Mucosa of descending colon (tissue), 3 donors: Measurements from ENCODE around the gene TRIM37. TPM values are rescaled to one million over a fixed set of nuclear protein-coding genes. Genes with fewer than 3 reads are reported as not detected.

Experiments
- ATAC-seq: fragments of 200-7000 bp; cut with Tn5 transposase; one replicate; pipeline ENCODE4 v1.9.1; 2020; ENCODE audit warnings: mild to moderate bottlenecking, moderate library complexity
- DNase-seq, 3 donors: peaks; one replicate each; pipeline ENCODE4 v3.0.0-alpha.2; 2020
- H3K36me3 ChIP-seq: fragments of 200-600 bp; one replicate; pipeline ENCODE4 v1.8.0; 2021; ENCODE audit warnings: low read depth, mild to moderate bottlenecking
- H3K4me1 ChIP-seq: fragments of 200-600 bp; one replicate; pipeline ENCODE4 v1.8.0; 2021; ENCODE audit warnings: low read depth, mild to moderate bottlenecking
- H3K4me3 ChIP-seq: fragments of 200-600 bp; one replicate; pipeline ENCODE4 v1.8.0; 2021; ENCODE audit warnings: mild to moderate bottlenecking
- H3K9me3 ChIP-seq: fragments of 200-600 bp; one replicate; pipeline ENCODE4 v1.8.0; 2021; ENCODE audit warnings: mild to moderate bottlenecking
- CTCF ChIP-seq: fragments of 200-600 bp; IDR thresholded peaks from one replicate; pipeline ENCODE4 v1.8.0; 2022; ENCODE audit warnings: antibody characterized with exemption, mild to moderate bottlenecking
- intact Hi-C, 2 donors: fragments of 100-400 bp; cut with DNase I in 1 of 2; cut with micrococcal nuclease in 1 of 2; formaldehyde crosslinking; loops; one replicate each; pipeline versions ENCODE4 v1.11.0 to v1.11.1; 2022; cut with DNase I, micrococcal nuclease
- total RNA-seq, 3 donors: library from RNA; stranded (reverse); fragmentation: NEBNext Ultra II Directional in 2 of 3; extraction: Animal tissue kit (Norgen Biotek cat#: 25700) in 2 of 3; gene quantifications; one replicate each; pipeline versions ENCODE4 v1.2.1 to v1.2.4, GENCODE V29; 2021 to 2023
- donor health status: DM: no; HTN: no; CAD: no; lungs with moderate emphysema.
- donor health status: DM: no; HTN: no; CAD: no.
- donor health status: DM: no; HTN: yes; CAD: no.

TRIM37 gene
- total RNA-seq, 3 donors from 2014 or later, result 11.4 to 24.6 (median 14.5) TPM

- no peak overlapping the region for H3K4me3 ChIP-seq
- no peak for DNase-seq
Measured at GRCh38 chr17:59018019-59018418, 88.7 kb downstream of the TRIM37 start.

GRCh38 chr17:59011975-59012374 is 94.7 kb downstream of the TRIM37 start:
- Histone ChIP-seq H3K4me1 (no peaks in the 10 kb centered on the region), H3K9me3 (no peaks in the 10 kb centered on the region), H3K36me3 (no peaks in the 10 kb centered on the region), H3K4me3 (no peak overlapping the region)
- DNase-seq (no peak), ATAC-seq (no peak)
- intact Hi-C loops, result no loop called here
- TF ChIP-seq CTCF, result no peak

More at GRCh38 chr17:59018019-59018418, 88.7 kb downstream of the TRIM37 start:
- Histone ChIP-seq H3K9me3 (no peaks in the 10 kb centered on the region), H3K4me1 (no peaks in the 10 kb centered on the region), H3K36me3 (no peaks in the 10 kb centered on the region)
- intact Hi-C loops, result no loop called here
- no peak for ATAC-seq
- no peak for TF ChIP-seq CTCF

- ATAC-seq (no peak), DNase-seq (no peak)
- H3K4me1 ChIP-seq, result no peaks in the 10 kb centered on the region
- no peak overlapping the region for H3K4me3 ChIP-seq
- no peaks in the 10 kb centered on the region for H3K36me3 ChIP-seq
- no peak for TF ChIP-seq CTCF
- intact Hi-C loops, result no loop called here
- H3K9me3 ChIP-seq, result no peaks in the 10 kb centered on the region
Measured at GRCh38 chr17:59010026-59010425, 96.7 kb downstream of the TRIM37 start.

GRCh38 chr17:59008737-59009136 is 97.9 kb downstream of the TRIM37 start:
- intact Hi-C loops, result loop anchor here (5.0 to 10.0 kb wide), 2 partner anchors 294 to 296 kb away; no protein-coding TSS in a partner anchor
- Histone ChIP-seq H3K4me1 (peaks cover 3% of the 10 kb centered on the region), H3K36me3 (no peaks in the 10 kb centered on the region), H3K9me3 (no peaks in the 10 kb centered on the region), H3K4me3 (no peak overlapping the region)
- ATAC-seq (no peak), DNase-seq (no peak)
- no peak for TF ChIP-seq CTCF

- Histone ChIP-seq H3K9me3 (no peaks in the 10 kb centered on the region), H3K4me3 (no peak overlapping the region), H3K4me1 (peaks cover 3% of the 10 kb centered on the region), H3K36me3 (no peaks in the 10 kb centered on the region)
- DNase-seq (no peak), ATAC-seq (no peak)
- intact Hi-C loops, result loop anchor here (5.0 to 10.0 kb wide), 2 partner anchors 293 to 296 kb away; no protein-coding TSS in a partner anchor
- no peak for TF ChIP-seq CTCF
Measured at GRCh38 chr17:59007995-59008394, 98.7 kb downstream of the TRIM37 start.
